ENCODE measurements around the gene CEMIP.

CEMIP gene

GRCh38 chr15:80830677-80831076, 51.5 kb downstream of the CEMIP start:
- no peak for DNase-seq

- DNase-seq = no peak
Measured at GRCh38 chr15:80831192-80831591, 52.0 kb downstream of the CEMIP start.

- DNase-seq = no peak
Measured at GRCh38 chr15:80831606-80832224, 52.5 kb downstream of the CEMIP start.

GRCh38 chr15:80832686-80833085, 53.5 kb downstream of the CEMIP start:
- DNase-seq = no peak

GRCh38 chr15:80834402-80834801, 55.2 kb downstream of the CEMIP start:
- no peak for DNase-seq

- DNase-seq = no peak
Measured at GRCh38 chr15:80834906-80835305, 55.7 kb downstream of the CEMIP start.

GRCh38 chr15:80835336-80835735, 56.2 kb downstream of the CEMIP start:
- DNase-seq = no peak

- no peak for DNase-seq
Measured at GRCh38 chr15:80836223-80836622, 57.1 kb downstream of the CEMIP start.

GRCh38 chr15:80837006-80837405, 57.8 kb downstream of the CEMIP start:
- no peak for DNase-seq

- DNase-seq = no peak
Measured at GRCh38 chr15:80838012-80838411, 58.8 kb downstream of the CEMIP start.

GRCh38 chr15:80838666-80839065, 59.5 kb downstream of the CEMIP start:
- no peak for DNase-seq

- no peak for DNase-seq
Measured at GRCh38 chr15:80839764-80840130, 60.6 kb downstream of the CEMIP start.

- no peak for DNase-seq
Measured at GRCh38 chr15:80840182-80841130, 61.3 kb downstream of the CEMIP start.

- no peak for DNase-seq
Measured at GRCh38 chr15:80841541-80841940, 62.4 kb downstream of the CEMIP start.

GRCh38 chr15:80844011-80844732, 65.0 kb downstream of the CEMIP start:
- DNase-seq = no peak

GRCh38 chr15:80846031-80846815, 67.1 kb downstream of the CEMIP start:
- no peak for DNase-seq

- peak; percentile 85 for DNase-seq
Measured at GRCh38 chr15:80849308-80849707, 70.1 kb downstream of the CEMIP start.

- peak; percentile 73 for DNase-seq
Measured at GRCh38 chr15:80850941-80851451, 71.8 kb downstream of the CEMIP start.

- DNase-seq = no peak
Measured at GRCh38 chr15:80852676-80853075, 73.5 kb downstream of the CEMIP start.

- DNase-seq = no peak
Measured at GRCh38 chr15:80854104-80854503, 74.9 kb downstream of the CEMIP start.

GRCh38 chr15:80855206-80855605, 76.0 kb downstream of the CEMIP start:
- no peak for DNase-seq

- DNase-seq = no peak
Measured at GRCh38 chr15:80856400-80856799, 77.2 kb downstream of the CEMIP start.
